GM18870 (cell line): ENCODE data around the gene ARHGEF25.
"Not testable (repeated sequence)": the region's sequence is repeated elsewhere in the genome, so short reads cannot be mapped to it uniquely, and the experiment has no call there.

Experiments
- ATAC-seq: cut with Tn5 transposase; IDR thresholded peaks from one replicate; pipeline ENCODE4 v1.9.1; 2021; ENCODE audit warnings: moderate library complexity; ENCODE audit not compliant: unreplicated experiment

ARHGEF25 gene

DNA sequence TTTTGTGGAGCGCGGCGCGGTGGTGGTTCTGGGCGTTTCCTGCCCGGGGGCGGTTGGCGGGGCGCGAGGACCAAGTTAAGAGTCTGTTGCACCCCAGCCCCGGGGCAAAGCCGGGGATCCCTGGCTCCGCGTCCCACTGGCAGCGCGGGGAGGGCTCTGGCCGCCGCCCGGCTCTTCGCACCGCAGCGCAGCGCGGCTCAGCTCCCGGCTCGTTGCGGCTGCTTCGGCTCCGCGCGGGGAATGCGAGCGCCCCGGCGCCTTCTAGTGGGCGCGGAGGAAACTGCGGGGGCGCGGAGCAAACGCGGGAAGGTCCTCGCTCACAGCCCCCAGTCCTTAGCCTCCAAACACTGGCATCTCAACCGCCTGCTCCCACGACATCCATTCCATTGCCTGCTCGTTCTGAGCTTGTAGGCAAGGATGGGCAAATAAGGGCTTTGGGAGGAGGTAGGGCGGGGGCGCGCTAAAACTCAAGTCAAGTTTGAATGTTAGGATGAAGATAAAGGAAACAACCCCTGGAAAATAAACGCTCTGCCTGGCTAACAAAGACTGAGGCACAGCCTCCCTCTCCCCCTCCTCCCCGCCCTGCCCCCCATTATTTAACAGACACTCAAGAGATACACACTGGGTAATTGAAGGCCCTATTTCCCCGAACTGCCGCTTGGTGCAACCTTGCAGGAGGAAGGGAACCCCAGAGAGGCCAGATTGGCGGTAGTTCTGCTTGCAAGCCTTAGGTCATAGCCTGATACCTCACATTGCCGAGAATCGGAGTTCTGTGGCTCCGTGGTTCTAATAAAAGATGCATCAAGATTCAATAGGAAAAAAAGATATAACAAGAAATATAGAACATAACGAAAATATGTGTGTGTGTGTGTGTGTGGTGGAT is 22.0 kb downstream of the ARHGEF25 start, which contains the start of gene B4GALNT1:
Gene B4GALNT1 (minus strand): TSS at position 244 of the 883 bp plus-strand sequence. CDS start 1,069 bp downstream, outside the sequence.
- no peak for ATAC-seq

DNA sequence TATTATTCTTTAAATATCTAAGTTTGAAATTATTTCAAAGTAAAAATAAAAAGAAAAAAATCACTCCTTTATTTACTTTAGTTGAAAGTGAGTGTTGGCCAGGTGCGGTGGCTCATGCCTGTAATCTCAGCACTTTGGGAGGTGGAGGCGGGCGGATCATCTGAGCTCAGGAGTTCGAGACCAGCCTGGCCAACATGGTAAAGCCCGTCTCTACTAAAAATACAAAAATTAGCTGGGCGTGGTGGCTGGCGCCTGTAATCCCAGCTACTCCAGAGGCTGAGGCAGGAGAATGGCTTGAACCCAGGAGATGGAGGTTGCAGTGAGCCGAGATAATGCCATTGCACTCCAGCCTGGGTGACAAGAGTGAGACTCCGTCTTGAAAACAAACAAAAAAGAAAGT is 25.5 kb downstream of the ARHGEF25 start:
- ATAC-seq = not testable (repeated sequence)

DNA sequence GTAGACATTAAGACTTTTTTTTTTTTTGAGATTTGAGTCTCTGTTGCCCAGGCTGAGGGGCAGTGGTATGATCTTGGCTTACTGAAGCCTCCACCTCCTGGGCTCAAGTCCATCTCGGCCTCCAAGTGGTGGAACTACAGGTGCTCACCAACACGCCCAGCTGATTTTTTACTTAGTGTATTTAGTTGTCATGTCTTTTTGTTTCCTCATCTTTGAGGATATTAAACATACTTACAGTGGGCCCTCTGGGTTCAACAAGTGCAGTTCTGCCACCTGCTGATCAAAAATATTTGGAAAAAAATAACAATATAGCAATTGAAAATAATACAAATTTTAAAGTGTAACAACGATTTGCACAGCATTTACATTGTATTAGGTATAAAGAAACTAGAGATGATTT is 26.1 kb downstream of the ARHGEF25 start:
- ATAC-seq = no peak

GRCh38 chr12:57638096-57638495 is 26.9 kb downstream of the ARHGEF25 start:
- no peak for ATAC-seq

DNA sequence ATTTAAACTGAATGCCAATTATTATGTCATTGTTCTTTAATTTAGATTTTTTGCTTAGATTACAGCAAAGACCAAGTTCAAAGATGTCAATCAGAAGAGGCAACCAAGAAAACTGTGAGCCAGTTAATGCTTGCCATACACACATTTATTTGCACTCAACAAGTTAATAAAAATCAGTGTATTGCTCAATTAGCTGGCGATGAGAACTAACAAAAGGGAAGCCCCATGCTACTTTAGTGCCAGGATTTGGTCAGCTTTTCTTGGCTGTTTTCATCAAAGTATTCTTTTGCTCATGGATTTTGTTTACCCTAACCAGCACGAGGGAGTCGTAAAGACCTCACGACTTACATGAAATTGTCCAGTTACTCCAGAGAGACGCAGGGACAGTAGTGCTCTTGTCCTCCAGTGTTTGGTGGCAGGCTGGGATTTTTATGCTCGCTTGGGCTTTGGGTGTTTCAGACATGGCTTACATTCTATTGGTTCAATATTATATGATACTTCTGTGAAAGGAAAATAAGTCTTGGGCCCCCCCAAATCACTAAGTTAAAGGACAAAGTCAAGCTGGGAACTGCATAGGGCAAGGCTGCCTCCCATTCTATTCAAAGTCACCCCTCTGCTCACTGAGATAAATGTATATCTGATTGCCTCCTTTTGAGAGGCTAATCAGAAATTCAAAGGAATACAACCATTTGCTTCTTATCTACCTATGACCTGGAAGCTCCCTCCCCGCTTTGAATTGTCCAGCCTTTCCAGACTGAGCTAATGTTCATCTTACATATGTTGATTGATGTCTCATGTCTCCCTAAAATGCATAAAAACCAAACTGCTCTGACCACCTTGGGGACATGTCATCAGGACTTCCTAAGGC is 29.2 kb downstream of the ARHGEF25 start:
- ATAC-seq = no peak

DNA sequence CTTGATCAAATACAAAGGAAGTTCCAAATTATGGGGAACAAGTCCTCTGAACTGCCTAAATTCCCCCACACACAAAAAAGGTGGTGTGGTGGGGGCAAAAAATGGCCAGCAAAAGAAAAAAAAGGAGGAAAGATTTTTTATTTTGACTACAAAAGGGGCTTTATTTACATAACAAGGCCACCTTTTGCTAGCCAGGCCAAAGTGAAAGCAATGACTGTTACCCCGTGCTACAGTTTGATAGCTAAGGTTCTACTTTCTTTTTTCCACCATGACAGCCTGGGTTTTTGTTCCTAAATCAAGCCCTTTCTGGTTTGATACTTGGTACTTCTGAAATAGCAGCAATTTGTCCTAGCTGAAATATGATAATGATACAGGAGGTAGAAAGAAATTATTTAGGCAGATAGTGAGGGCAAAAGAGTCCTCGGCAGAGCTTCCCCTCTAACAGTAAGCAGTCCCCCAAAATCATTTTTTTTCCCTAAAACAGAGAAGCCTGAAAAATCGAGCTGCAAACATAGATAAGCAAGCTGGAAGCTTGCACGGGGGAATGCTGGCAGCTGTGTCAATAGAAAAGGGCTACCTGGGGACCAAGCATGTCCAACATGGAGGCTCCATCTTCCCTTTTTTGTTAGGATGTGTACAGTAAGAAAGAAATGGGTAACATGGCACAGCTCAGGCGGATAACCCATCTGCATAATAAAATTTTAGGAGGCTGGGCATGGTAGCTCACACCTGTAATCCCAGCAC is 30.6 kb downstream of the ARHGEF25 start:
- no peak for ATAC-seq

- ATAC-seq = not testable (repeated sequence)
Observed at GRCh38 chr12:57645990-57646658, 34.9 kb downstream of the ARHGEF25 start.

GRCh38 chr12:57646659-57647049 is 35.4 kb downstream of the ARHGEF25 start:
- ATAC-seq = not testable (repeated sequence)

- ATAC-seq = no peak
Observed at GRCh38 chr12:57654042-57654441, 42.8 kb downstream of the ARHGEF25 start.

DNA sequence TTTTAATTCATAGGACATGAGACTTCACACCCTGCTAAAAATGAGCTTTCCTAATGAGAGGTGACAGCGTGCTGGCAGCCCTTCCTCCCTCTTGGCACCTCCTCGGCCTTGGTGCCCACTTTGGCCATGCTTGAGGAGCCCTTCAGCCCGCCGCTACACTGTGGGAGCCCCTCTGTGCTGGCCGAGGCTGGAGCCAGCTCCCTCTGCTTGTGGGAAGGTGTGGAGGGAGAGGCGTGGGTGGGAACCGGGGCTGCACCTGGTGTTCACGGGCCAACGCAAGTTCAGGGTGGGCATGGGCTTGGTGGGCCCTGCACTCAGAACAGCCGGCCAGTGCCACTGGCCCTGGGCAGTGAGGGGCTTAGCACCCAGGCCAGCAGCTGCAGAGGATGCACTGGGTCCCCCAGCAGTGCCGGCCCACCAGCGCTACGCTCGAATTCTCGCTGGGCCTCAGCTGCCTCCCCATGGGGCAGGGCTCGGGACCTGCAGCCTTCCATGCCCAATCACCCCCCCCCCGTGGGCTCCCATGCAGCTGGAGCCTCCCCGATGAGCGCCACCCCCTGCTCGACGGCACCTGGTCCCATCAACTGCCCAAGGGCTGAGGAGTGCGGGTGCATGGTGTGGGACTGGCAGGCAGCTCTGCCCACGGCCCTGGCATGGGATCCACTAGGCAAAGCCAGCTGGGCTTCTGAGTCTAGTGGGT is 44.5 kb downstream of the ARHGEF25 start:
- ATAC-seq = no peak

- ATAC-seq = not testable (repeated sequence)
Observed at GRCh38 chr12:57656408-57656807, 45.2 kb downstream of the ARHGEF25 start.

DNA sequence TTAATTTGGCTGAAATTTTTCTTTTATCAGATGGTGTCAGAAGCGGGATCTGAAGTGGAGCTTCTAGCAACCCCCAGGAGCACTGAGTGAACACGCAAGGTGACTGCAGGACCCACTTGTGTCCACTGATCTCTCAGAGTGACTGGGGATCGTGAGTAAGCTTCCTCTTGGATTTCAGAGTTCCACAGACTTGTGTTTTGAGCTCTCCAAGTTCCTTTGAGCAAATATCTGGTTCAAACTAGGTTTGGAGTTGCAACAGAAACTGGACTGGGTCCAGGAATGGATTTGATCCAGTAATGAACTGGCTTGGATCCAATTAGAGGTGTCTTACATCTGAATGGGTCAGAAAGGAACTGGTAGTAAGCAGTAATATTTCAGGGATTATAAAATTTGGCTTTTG is 46.5 kb downstream of the ARHGEF25 start:
- ATAC-seq = no peak

DNA sequence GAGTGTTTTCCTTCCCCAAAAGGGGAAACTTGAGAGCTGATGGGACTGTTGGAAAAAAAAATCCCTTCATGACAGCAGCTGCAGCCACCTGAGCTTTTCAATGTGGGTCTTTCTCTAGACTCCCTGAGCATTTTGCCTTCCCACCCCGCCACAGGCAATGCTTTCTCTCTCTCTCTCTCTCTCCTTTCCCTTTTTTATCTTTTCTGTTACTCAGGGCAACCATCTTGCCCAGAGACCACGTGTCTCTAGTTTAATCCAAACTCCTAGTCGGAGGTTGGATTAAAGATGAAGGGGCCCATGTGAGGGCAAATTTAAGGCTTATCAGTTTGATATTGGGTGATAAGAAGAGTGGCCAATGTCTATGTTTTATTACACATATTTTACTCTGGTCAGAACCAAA is 47.7 kb downstream of the ARHGEF25 start:
- ATAC-seq = no peak

- ATAC-seq = no peak
Observed at GRCh38 chr12:57661376-57661775, 50.1 kb downstream of the ARHGEF25 start.

DNA sequence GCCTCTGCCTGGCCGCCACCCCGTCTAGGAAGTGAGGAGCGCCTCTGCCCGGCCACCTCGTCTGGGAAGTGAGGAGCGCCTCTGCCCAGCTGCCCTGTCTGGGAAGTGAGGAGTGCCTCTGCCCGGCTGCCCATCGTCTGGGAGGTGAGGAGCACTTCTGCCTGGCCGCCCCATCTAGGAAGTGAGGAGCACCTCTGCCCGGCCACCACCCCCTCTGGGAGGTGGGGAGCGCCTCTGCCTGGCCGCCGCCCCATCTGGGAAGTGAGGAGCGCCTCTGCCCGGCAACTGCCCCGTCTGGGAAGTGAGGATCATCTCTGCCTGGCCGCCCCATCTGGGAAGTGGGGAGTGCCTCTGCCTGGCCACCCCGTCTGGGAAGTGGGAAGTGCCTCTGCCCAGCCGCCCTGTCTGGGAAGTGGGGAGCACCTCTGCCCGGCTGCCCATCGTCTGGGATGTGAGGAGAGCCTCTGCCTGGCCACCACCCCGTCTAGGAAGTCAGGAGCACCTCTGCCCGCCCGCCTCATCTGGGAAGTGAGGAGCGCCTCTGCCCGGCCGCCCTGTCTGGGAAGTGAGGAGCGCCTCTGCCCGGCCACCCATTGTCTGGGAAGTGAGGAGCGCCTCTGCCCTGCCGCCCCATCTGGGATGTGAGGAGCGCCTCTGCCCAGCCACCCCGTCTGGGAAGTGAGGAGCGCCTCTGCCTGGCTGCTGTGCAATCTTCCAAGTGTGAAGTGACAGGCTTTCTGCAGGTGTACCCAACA is 54.0 kb downstream of the ARHGEF25 start:
- not testable (repeated sequence) for ATAC-seq
